ENCODE data around the gene CCDC8. TPM values are rescaled to one million over a fixed set of nuclear protein-coding genes. Genes with fewer than 3 reads are reported as not detected.
"Not testable (repeated sequence)": the region's sequence is repeated elsewhere in the genome, so short reads cannot be mapped to it uniquely, and the experiment has no call there.

Gene CCDC8
- total and polyA plus RNA-seq, 2 of the 4 experiments (the other 2 are of a cell fraction): 9.3 to 10.2 TPM

DNA sequence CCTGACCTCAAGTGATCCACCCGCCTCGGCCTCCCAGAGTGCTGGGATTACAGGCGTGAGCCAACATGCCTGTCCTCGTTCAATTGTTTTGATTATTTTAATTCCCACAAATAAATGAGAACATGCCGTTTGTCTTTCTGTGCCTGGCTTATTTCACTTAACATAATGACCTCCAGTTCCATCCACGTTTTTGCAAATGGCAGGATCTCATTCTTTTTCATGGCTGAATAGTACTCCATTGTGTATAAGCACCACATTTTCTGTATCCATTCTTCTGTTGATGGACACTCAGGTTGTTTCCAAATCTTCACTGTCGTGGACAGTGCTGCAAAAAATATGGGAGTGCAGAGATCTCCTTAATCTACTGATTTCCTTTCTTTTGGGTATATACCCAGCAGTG, 20.1 kb upstream of the CCDC8 start:
- in situ Hi-C loops (cut with MboI; ENCODE audit: low sequenced_read_pairs); H2BK120ac ChIP-seq (ENCODE audit: low read depth, low read length); ATAC-seq (ENCODE audit: low read depth); H4K91ac ChIP-seq (ENCODE audit: insufficient read depth, low read depth, low read length); intact Hi-C loops (cut with micrococcal nuclease); H3K27ac ChIP-seq (ENCODE audit: insufficient read depth, low read length); dilution Hi-C loops (cut with HindIII; ENCODE audit: low sequenced_read_pairs, unreplicated experiment); H3K18ac ChIP-seq (ENCODE audit: low read depth, low read length); H2BK20ac ChIP-seq (ENCODE audit: low read depth, low read length); H3K56ac ChIP-seq (ENCODE audit: extremely low read depth, insufficient read depth, low read length); H3K4me2 ChIP-seq (ENCODE audit: low read depth, low read length); DNase-seq; H2AK9ac ChIP-seq (replicated peaks; ENCODE audit: low read depth, low read length, poor library complexity); H3K27me3 ChIP-seq (ENCODE audit: control insufficient read depth, insufficient read depth, low read length); H3K4ac ChIP-seq (ENCODE audit: low read depth, low read length); H3K14ac ChIP-seq (replicated peaks; ENCODE audit: low read depth, low read length); POLR2A ChIA-PET (ENCODE audit: unreplicated experiment); H2AK5ac ChIP-seq (ENCODE audit: low read depth, low read length); H3K36me3 ChIP-seq (ENCODE audit: control insufficient read depth, insufficient read depth, low read length); BruUV-seq (replicated peaks); H3K9me3 ChIP-seq (ENCODE audit: control insufficient read depth, insufficient read depth, low read length); H2AFZ ChIP-seq (replicated peaks; ENCODE audit: low read length, poor library complexity); H3K9ac ChIP-seq (ENCODE audit: low read depth, low read length); H3K23ac ChIP-seq (ENCODE audit: low read depth, low read length); H3K4me1 ChIP-seq (ENCODE audit: control insufficient read depth, insufficient read depth, low read length); H2BK15ac ChIP-seq (ENCODE audit: low read depth, low read length); H4K8ac ChIP-seq (ENCODE audit: low read depth in 2 of 2, low read length in 2 of 2); H4K5ac ChIP-seq (ENCODE audit: low read depth, low read length); H4K20me1 ChIP-seq (ENCODE audit: insufficient read depth, low read length); H3K79me1 ChIP-seq (ENCODE audit: low read depth in 1 of 2, low read length in 2 of 2); CTCF ChIA-PET; H2BK5ac ChIP-seq (ENCODE audit: low read depth, low read length, poor library complexity, severe bottlenecking); H3K9me1 ChIP-seq (ENCODE audit: insufficient read depth, low read length); H3K4me3 ChIP-seq (ENCODE audit: insufficient read depth, low read depth, low read length): not testable (repeated sequence)
- WGBS, 2 experiments (ENCODE audit: extremely low coverage in 2 of 2, insufficient read length in 1 of 2): 63% methylated on average over 3 of the region's 7 CpGs; no CpG with 5 or more reads in 1 of the 2 experiments

Measured in IMR-90 (cell line).